Activated naive CD8-positive, alpha-beta T cell treated with anti-CD3 and anti-CD28 coated beads, Interleukin-2, amount 50 U/mL, for 24 hours (primary cell): Measurements from ENCODE around the gene ACVR2B.
A peak's percentile ranks its signal among the peaks of the same experiment; 100 is the strongest.

Experiments used
- ATAC-seq: fragments of 150-1000 bp; cut with Tn5 transposase; one replicate; pipeline ENCODE4 v1.10.0; 2021
- DNase-seq: peaks from one replicate; pipeline ENCODE4 v3.0.0; 2021
- H3K27ac Mint-ChIP-seq: one replicate; pipeline ENCODE4 v1.8.0; 2021; ENCODE audit warnings: mild to moderate bottlenecking, mixed read lengths
- H3K27me3 Mint-ChIP-seq: one replicate; pipeline ENCODE4 v1.8.0; 2021; ENCODE audit warnings: mixed read lengths
- H3K36me3 Mint-ChIP-seq: one replicate; pipeline ENCODE4 v1.8.0; 2021; ENCODE audit warnings: low read depth, mixed read lengths
- H3K4me1 Mint-ChIP-seq: one replicate; pipeline ENCODE4 v1.8.0; 2021; ENCODE audit warnings: mixed read lengths
- H3K4me3 Mint-ChIP-seq: one replicate; pipeline ENCODE4 v1.8.0; 2021; ENCODE audit warnings: mild to moderate bottlenecking, moderate library complexity, mixed read lengths
- H3K9me3 Mint-ChIP-seq: one replicate; pipeline ENCODE4 v1.8.0; 2021; ENCODE audit warnings: mixed read lengths

The ACVR2B gene

DNA sequence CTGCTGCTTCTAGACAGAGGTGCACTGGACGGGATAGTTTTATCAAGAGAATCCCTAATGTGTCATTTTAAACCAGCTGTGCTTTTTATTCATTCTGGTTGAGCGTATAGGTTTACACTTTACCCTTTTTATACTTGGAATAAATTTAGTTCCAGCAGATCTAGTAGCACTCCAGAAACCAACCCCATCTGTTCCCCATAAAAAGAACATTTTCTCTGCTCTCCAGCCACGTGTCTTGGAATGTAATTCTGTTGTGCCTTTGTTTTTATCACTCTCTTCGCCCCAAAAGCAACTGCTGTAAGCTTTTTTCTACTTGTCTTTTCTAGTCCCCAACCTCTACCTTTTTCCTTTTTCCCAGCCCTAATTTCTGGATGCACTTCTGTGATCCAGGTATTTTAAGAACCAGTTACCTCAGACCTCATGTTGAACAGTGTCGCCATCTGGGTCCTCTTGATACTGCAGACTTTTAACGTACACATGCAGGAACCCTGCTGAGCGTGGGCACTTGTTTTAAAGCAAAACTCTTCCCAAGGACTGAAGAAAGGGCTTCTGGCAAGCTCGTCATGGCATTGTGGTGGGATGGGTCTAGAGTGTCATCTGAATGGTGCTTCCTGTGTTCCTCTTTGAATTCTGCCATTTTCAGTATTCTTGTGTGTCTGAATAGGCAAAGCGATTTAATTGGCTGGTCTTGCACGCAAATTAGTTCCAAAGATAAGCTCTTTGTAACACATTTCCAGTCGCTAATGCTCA lies 36.8 kb downstream of the ACVR2B start:
- H3K27me3 Mint-ChIP-seq = no peaks in the 10 kb centered on the region
- no peaks in the 10 kb centered on the region for H3K9me3 Mint-ChIP-seq
- no peaks in the 10 kb centered on the region for H3K36me3 Mint-ChIP-seq
- DNase-seq (no peak), ATAC-seq (no peak)
- no peak overlapping the region for H3K27ac Mint-ChIP-seq
- H3K4me1 Mint-ChIP-seq = no peaks in the 10 kb centered on the region
- H3K4me3 Mint-ChIP-seq = no peak overlapping the region

DNA sequence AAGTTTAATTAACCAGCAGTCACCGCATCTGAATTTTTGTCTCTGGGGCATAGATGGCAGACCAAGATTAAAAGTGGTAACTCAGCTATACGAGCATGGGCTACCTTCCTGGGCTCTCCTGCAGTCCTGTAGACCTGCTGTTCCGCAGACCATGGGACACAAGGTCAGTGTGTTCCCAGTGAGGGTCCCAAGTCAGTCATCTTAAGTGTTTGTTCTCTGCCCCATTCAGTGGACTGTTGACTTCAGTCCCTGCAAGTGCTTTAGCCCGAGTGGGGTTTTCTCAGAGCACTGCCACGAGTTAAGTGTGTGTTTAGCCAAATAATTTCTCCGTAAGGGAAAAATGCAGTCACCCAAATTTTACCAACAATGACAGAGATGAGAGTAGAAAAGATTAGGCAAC lies 37.5 kb downstream of the ACVR2B start:
- Mint-ChIP-seq H3K27ac (no peak overlapping the region), H3K4me1 (no peaks in the 10 kb centered on the region), H3K27me3 (peaks cover 1% of the 10 kb centered on the region), H3K4me3 (no peak overlapping the region), H3K36me3 (no peaks in the 10 kb centered on the region), H3K9me3 (no peaks in the 10 kb centered on the region)
- no peak for DNase-seq
- no peak for ATAC-seq

DNA sequence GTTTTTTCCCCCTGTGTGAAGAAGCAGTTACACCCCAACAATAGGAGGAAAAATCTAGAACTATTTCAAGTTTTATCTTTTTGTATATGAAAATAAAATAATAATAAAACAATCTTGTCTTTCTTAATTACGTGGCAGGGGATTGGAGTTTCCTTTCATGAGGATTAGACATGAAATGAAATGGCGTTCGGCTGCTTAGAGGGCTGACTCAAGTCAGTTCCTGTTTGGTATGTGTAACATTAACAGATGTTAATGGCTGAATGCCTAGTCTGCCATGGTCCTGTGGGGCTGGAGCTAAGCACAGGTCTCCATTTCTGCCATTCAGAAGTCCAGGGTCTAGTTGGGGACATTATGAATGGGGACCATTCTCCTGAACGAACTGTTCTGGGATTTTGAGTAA lies 39.3 kb downstream of the ACVR2B start:
- no peak overlapping the region for H3K4me3 Mint-ChIP-seq
- H3K27ac Mint-ChIP-seq = no peak overlapping the region
- no peak for ATAC-seq
- no peaks in the 10 kb centered on the region for H3K9me3 Mint-ChIP-seq
- peaks cover 1% of the 10 kb centered on the region for H3K27me3 Mint-ChIP-seq
- H3K4me1 Mint-ChIP-seq = peaks cover 15% of the 10 kb centered on the region
- no peak for DNase-seq
- peaks cover 3% of the 10 kb centered on the region for H3K36me3 Mint-ChIP-seq

DNA sequence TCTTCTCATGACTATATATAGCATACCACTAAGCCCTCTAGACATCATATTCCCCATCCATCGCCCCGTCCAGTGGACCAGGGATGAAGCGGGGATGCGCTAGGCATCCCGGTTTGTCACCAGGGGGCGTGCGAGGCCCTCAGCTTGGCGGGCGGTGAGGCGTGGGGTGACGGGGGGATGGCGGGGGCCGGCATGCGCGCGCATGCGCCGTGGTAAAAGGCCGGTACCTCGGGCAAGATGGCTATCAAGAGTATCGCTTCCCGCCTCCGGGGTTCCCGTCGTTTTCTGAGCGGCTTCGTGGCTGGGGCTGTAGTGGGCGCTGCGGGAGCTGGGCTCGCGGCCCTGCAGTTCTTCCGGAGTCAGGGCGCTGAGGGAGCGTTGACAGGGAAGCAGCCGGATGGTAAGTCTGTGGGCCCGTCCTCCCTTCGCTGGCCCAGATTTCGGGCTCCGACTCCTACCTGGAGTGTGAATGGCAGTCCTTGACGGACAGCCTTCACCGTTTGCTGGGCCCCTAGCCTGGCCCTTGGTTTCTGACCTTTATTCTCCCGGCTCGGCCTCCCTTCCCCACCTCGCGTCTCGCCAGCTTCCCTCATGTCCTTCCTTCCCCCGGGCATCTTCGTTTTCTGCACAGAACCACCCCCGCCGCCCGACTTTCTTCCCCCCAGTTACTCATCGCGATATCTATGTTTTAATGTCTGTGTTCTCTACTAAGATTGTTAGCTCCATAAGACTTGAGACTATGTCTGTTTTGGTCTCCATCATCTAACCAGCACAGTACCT lies 42.6 kb downstream of the ACVR2B start, which contains the start of gene EXOG:
Gene EXOG, plus strand, starts transcription at position 210 of the 780 bp plus-strand sequence. Its CDS starts 28 bp downstream, at position 238.
- peak; percentile 94 for ATAC-seq
- DNase-seq = peak; percentile 98
- H3K9me3 Mint-ChIP-seq = no peaks in the 10 kb centered on the region
- peak within 1 kb of the TSS; percentile 97 for H3K4me3 Mint-ChIP-seq
- peaks cover 1% of the 10 kb centered on the region for H3K27me3 Mint-ChIP-seq
- H3K4me1 Mint-ChIP-seq = peaks cover 21% of the 10 kb centered on the region
- peak within 1 kb of the TSS; percentile 93 for H3K27ac Mint-ChIP-seq
- H3K36me3 Mint-ChIP-seq = peaks cover 24% of the 10 kb centered on the region

DNA sequence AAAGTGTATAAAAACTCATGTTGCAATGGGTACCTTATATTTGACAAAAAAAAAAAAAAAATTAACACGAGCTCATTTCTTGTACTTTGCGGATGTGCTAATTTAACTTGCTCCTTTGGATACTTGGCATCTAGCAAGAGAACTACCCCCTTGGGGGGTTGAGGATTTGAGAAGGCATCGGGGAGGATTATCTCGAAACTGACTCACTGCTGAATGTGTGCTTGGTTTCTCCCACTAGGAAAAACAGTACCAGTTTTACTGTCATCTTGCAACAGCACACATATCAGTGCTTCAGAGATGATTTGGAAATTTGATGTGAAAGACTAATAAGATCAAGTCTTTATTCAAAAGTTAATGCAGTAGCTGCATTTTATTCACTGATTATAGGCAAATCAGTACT lies 43.3 kb downstream of the ACVR2B start:
- Mint-ChIP-seq H3K27ac (peak overlapping the region; percentile 93), H3K27me3 (peaks cover 1% of the 10 kb centered on the region), H3K4me1 (peaks cover 21% of the 10 kb centered on the region), H3K36me3 (peaks cover 26% of the 10 kb centered on the region), H3K9me3 (no peaks in the 10 kb centered on the region), H3K4me3 (peak overlapping the region; percentile 97)
- DNase-seq (no peak), ATAC-seq (no peak)

DNA sequence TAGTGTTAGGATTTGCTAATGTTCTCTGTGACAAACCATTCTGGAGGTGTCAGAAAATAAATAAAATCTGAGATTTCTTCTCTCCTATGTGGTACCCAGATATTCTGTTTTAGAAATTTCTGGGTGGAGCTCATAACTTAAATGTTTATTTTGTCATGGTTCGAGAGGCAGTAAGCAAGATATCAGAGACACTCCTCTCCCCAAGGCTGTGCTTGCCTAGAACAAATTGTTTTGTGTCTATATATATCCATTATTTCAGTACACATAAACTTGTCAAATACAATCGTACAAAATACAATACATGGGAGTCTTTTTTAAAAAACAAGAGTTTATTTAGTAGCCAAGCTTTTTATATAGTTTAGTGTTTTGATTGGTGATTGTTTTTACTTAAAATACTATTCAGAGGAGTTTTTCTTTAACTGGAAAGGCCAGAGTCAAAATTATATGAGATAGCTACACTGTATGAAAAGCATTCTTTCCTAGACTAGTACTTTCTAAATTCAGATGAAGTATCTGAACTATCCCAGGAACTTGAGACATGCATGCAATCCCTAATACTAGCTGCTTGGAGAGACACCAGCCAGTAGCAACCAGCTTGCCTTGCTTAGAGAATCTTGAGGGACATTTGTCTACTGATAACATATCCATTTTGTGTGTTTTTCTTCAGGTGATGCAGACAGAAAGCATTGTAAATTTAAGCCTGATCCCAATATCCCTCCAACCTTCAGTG lies 47.2 kb downstream of the ACVR2B start:
- DNase-seq (no peak), ATAC-seq (no peak)
- Mint-ChIP-seq H3K9me3 (no peaks in the 10 kb centered on the region), H3K4me1 (peaks cover 21% of the 10 kb centered on the region), H3K36me3 (peaks cover 39% of the 10 kb centered on the region), H3K4me3 (no peak overlapping the region), H3K27me3 (peaks cover 1% of the 10 kb centered on the region), H3K27ac (no peak overlapping the region)

DNA sequence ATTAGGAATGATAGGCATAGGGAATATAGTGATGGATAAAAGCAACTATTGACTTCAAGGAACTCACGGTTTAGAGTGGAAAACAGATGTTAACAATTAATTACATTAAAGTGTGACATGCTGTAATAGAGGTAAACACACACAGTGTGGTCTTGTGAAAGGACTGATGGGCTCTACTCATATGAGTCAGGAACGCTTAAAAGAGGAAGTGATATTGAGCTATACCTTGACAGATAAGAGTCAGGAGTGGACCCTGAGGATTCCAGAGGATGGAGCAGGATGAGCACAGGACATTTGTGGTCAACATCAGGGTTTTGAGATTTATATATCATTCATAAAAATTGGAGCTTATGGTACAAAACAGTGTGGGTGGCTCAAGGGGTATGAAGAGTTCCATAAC lies 53.4 kb downstream of the ACVR2B start:
- DNase-seq = no peak
- ATAC-seq = no peak
- Mint-ChIP-seq H3K27ac (no peak overlapping the region), H3K27me3 (no peaks in the 10 kb centered on the region), H3K9me3 (no peaks in the 10 kb centered on the region), H3K4me3 (no peak overlapping the region), H3K4me1 (no peaks in the 10 kb centered on the region), H3K36me3 (peaks cover 33% of the 10 kb centered on the region)

DNA sequence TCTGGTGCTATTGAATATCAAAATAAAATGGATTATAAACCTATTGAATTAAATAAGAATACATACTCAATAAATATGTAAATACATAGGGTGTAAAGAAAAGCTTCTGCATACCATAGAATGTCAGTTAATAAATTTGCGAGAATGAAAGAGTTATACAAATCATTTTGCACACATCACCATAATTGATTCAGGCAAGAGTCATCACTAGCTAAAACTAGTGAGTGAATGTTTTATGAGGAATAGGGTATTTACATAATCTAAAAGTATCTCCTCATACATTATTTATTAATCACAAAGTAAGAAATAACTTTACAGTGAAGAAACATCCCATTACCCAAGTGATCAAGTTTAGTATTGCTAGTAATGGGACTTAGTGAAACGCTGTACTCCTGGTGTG lies 56.0 kb downstream of the ACVR2B start:
- no peak overlapping the region for H3K4me3 Mint-ChIP-seq
- ATAC-seq (no peak), DNase-seq (no peak)
- no peaks in the 10 kb centered on the region for H3K27me3 Mint-ChIP-seq
- no peaks in the 10 kb centered on the region for H3K4me1 Mint-ChIP-seq
- no peak overlapping the region for H3K27ac Mint-ChIP-seq
- peaks cover 23% of the 10 kb centered on the region for H3K36me3 Mint-ChIP-seq
- no peaks in the 10 kb centered on the region for H3K9me3 Mint-ChIP-seq

DNA sequence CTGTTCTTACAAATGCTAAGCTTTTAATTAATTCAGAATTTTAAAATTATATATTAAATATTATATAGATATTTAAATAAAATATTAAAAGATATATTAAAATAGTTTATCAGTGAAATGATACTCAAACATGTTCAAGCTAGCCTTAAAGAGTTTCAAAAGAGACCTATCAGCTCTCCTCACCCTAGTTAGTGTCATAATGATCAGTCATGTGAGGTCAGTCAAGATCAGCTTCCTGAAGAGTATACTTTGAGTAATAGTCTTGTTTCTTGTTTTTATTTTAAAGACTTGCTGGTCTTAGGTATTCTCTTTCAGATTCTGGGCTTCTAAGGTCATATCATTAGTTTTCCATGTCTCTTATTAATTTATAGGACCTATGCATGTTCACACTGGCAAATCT lies 56.9 kb downstream of the ACVR2B start:
- DNase-seq (no peak), ATAC-seq (no peak)
- Mint-ChIP-seq H3K4me1 (no peaks in the 10 kb centered on the region), H3K27me3 (no peaks in the 10 kb centered on the region), H3K4me3 (no peak overlapping the region), H3K9me3 (no peaks in the 10 kb centered on the region), H3K27ac (no peak overlapping the region), H3K36me3 (peaks cover 25% of the 10 kb centered on the region)

DNA sequence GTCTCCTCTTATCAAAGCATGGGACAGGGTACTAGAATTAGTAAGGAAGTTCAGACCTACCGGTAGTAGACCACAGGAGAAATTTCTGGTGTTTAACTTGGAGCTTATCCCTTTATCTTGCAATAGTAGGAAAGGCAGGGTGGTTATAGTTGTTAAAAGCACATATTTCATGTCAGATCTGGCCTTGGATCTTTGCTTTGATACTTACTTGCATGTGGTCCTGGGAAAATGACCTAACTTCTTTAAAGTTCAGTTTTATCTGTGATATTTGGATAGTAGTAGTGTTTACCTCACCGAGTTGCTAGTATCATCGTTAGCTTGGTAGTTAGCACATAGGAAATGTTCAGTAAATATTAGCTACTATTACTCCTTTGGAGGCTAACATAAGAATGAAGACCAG lies 57.9 kb downstream of the ACVR2B start:
- ATAC-seq (no peak), DNase-seq (no peak)
- peaks cover 26% of the 10 kb centered on the region for H3K36me3 Mint-ChIP-seq
- H3K4me3 Mint-ChIP-seq = no peak overlapping the region
- H3K27me3 Mint-ChIP-seq = no peaks in the 10 kb centered on the region
- no peak overlapping the region for H3K27ac Mint-ChIP-seq
- no peaks in the 10 kb centered on the region for H3K4me1 Mint-ChIP-seq
- no peaks in the 10 kb centered on the region for H3K9me3 Mint-ChIP-seq

DNA sequence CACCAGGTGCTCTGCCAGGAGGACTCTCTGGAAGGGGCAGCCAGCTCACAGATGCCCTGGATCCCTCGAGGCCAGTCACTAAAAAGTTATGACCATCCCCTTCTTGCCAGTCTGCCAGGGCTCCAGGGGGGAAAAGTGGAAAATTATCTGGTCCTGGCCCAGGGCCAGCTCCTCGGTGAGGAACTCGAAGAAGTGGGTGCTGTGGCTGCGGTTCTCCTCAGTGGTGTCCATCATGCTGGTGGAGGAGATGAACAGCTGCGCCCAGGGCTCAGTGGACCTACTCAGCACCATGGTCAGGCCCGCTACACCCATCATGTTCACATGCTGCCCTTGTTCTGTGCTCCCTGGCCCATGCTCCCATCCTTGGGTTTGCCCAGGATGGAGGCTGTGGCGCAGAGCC lies 61.7 kb downstream of the ACVR2B start:
- Mint-ChIP-seq H3K4me1 (peaks cover 20% of the 10 kb centered on the region), H3K36me3 (peaks cover 17% of the 10 kb centered on the region), H3K27me3 (no peaks in the 10 kb centered on the region), H3K9me3 (no peaks in the 10 kb centered on the region), H3K4me3 (no peak overlapping the region), H3K27ac (no peak overlapping the region)
- DNase-seq (no peak), ATAC-seq (no peak)

DNA sequence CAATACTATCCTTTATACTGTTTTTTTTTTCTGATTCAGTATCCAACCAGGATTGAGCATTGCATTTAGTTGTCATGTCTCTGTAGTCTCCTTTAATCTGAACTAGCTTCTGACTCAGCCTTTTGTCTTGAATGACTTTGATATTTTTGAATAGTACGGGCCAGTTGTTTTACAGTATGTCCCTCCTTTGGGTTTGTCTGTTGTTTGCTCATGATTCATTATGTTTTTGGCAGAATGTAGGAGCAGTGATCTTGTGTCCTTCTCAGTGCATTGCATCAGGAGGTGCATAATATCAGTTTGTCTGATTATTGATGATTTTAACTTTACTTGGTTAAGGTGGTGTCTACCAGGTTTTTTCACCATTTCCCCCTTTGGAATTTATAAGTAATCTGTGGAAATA lies 63.0 kb downstream of the ACVR2B start:
- H3K27ac Mint-ChIP-seq = no peak overlapping the region
- no peak overlapping the region for H3K4me3 Mint-ChIP-seq
- ATAC-seq (no peak), DNase-seq (no peak)
- peaks cover 14% of the 10 kb centered on the region for H3K36me3 Mint-ChIP-seq
- peaks cover 24% of the 10 kb centered on the region for H3K4me1 Mint-ChIP-seq
- H3K27me3 Mint-ChIP-seq = no peaks in the 10 kb centered on the region
- H3K9me3 Mint-ChIP-seq = no peaks in the 10 kb centered on the region

DNA sequence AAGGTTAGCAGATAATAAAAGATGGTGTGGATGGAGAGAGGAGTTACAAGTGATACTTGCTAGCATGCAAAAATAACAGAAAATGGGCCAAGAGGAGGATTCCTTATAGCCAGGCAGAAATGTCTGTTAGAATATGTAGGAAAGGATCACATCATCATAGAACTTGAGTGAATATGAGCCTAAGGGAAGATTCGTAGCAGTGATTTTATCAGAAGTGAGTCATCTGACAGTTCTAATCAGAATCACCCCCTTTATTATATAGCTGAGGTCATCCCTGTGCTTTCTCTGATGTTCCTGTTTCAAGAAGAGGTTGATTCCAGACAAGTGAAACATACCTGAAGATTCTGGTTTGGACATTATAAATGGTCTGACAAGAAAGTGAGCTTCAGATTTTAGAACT lies 65.3 kb downstream of the ACVR2B start:
- Mint-ChIP-seq H3K36me3 (peaks cover 13% of the 10 kb centered on the region), H3K27ac (no peak overlapping the region), H3K4me3 (no peak overlapping the region), H3K9me3 (no peaks in the 10 kb centered on the region), H3K27me3 (no peaks in the 10 kb centered on the region), H3K4me1 (peaks cover 24% of the 10 kb centered on the region)
- no peak for ATAC-seq
- DNase-seq = no peak

DNA sequence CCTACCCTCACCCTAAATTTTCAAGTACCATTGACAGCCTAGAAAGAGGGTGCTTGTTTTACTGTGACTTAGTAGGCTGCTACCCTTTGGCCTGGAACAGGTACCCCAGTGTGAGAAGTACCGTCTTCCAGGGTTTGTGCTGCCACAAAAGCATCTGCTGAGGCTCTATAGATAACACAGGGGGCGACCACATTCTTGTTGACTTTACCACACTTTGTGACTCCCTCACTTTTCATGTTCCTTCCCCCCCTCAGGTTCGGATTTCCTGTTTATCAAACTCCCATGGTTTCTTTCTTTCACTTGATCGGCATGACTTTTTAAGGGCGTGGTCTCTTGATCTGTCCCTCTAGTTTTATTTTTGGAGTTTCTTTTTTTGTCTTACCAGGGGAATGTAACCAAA lies 66.0 kb downstream of the ACVR2B start:
- peak overlapping the region; percentile 68 for H3K27ac Mint-ChIP-seq
- peaks cover 24% of the 10 kb centered on the region for H3K4me1 Mint-ChIP-seq
- DNase-seq = no peak
- H3K4me3 Mint-ChIP-seq = no peak overlapping the region
- ATAC-seq = peak; percentile 33
- H3K9me3 Mint-ChIP-seq = no peaks in the 10 kb centered on the region
- H3K27me3 Mint-ChIP-seq = no peaks in the 10 kb centered on the region
- peaks cover 20% of the 10 kb centered on the region for H3K36me3 Mint-ChIP-seq
